Activated T-cell treated with anti-CD3 and anti-CD28 coated beads for 1 hour (primary cell): ENCODE data around the gene PRKCH.

Experiments
- DNase-seq: peaks from one replicate; pipeline ENCODE4 v3.0.0-alpha.2; 2020; ENCODE audit warnings: low read depth

PRKCH gene

DNA sequence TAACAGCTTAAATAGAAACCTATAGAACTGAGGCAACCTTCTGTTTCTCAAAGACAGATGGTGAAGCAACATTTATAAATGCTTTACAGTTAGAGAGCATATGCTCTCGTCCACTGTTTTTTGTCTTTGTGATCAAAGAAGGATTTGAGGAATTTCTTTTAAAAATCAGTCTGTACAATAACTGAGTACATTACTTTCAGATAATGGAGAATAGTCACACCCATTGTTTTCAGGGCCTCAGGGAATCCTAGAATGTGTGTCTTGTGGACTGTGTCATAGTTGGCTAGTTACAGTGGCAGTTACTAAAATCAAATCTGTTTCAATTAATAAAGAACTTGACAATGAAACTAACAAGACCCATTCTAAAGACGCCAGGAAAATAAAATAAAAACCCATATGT is 107.9 kb downstream of the PRKCH start:
- no peak for DNase-seq

DNA sequence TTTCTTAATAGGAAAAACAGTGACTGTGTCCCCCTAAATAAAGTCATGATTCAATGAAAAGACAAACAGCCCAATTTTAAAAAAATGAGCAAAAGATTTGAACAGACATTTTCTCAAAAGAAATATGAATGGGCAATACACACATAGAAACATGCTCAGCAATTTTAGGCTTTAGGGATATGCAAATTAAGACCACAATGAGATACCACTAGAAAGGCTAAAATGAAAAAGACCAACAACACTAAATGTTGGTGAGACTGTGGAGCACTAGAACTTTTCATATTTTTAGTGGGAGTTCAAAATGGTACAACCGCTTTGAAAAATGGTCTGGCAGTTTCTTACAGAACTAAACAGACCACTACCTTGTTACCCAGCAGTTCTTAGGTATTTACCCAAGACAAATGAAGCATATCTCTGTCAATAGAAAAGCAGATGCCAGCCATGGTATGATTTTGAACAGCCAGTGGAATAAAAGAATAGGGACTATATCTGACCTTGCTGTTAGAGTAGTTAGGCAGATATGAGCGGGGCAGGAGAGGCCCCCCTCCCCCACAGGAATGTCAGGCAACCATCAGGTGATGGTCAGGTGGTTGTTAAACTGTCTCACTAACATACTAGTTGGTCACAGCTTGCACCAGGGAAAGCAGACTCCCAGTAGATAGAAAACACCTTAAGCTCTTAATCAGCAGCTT is 108.8 kb downstream of the PRKCH start:
- no peak for DNase-seq

DNA sequence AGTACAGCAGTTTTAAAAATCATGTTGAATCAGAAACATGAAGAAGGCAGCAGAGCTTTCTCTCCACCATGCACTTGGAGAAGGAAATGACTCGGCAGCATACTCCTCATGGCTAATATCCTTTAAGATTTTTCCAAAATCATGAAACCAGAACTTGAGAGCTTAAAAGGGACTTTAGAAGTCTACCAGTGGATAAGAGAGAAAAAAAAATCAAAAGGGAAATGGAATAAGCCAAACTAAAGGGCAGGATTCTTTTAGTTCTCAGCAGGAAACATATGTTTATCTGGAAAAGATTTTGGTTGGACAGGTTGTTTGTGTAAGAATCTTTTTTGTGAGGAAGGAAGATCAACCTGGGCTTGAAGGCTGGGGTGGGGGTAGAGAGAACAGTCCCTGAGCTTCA is 111.8 kb downstream of the PRKCH start:
- no peak for DNase-seq

DNA sequence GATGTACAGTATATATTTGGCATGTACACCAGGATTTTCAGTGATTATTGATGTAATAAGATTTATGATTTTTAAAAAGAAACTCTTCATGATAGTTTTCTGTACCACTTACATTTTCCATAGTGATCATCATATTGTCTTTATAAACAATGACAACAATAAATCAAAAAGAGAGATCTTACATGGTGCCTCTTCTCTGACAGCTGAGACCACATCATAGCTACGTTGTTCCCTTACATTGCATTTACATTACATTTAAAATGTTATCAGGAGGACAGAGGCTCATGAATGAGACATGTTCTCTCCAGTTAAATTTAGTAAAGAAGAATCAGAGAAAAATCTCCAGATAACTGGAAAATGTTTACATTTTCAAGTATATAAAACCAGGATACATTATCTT is 112.4 kb downstream of the PRKCH start:
- DNase-seq: no peak

DNA sequence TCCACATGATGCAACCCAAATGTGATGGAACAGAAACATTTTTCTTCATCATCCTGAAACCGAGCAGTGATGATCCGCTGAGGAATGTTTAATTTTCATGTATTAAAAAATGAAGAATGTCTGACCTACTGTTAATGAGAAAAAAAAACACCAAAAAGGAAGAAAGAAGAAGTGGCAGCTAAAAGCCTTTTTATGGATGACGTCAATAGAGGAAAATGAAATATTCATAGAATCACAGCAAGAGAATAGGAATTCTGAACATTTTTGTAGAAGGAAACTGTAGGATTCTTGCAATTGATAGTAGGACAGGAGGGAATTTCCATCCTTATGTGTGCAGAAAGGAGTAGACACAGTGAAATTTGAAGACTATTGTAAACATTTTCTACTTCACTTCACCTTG is 112.9 kb downstream of the PRKCH start:
- DNase-seq: no peak

DNA sequence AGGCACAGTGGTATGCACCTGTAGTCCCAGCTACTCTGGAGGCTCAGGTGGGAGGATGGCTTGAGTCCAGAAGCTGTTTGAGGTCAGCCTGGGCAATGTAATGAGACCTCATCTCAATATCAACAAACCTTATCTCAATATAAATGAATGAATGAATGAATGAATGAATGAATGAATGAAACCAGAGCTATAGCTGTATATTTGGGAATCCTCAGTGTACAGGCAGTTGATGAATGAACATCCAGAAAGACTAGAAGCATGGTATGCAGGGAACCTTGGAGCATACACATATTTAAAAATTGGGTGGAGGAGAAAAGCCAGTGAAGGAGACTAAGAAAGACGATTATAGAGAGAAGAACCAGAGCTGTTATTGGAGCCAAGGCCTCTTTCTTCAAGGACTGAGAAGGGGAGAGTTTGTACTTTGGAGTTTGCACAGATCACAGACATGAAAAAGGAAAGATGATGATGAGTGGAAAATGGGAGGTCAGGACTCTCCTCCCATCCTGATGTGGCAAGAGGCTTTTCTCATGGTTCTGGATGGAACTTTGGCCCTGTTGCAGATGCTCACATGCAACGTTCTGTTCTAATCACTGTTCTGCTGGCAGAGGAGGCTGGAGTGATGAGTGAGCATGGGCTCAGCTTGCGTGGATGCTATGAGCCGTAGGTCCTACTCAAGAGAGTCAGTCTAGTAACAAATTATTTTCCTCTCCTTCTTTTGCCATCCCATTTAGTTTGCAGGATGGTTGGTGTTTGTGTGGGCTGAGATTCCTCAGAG is 114.4 kb downstream of the PRKCH start:
- no peak for DNase-seq

DNA sequence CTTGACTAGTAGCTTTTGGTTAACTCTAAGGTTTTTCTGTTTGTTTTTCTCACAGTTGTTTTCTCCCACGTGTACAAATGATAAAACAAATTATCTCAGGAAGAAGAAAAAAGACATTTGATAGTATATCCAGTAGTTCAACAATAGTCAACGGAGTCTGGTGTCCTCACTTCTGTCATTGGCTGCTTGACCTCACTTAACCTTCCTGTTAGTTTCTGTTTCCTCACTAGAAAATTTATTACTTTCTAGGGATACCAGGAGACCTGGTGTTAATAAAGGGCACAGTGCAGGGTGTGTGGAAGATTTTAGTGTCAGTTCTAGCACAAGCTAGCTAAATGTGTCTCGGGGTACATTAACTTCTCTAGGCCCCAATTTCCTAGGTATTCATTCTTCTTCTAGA is 116.0 kb downstream of the PRKCH start:
- DNase-seq: no peak

DNA sequence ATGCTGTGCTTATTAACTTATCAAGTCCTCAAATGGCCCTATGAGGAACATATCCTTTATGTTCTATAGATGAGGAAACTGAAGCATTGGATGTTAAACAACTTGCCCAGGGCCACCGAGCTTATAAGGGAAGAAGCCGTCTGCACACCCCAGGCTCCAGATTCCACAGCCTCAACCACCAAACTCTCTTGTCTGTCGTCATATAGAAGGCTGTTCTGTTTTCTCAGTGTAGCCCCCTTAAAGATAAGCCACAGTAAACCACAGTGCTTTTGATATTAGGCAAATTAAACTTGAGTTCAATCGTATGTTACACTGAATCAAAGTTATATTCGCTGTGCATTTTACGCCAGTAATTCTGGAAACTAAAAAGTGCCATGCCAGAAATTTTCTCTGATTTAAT is 116.7 kb downstream of the PRKCH start:
- no peak for DNase-seq

DNA sequence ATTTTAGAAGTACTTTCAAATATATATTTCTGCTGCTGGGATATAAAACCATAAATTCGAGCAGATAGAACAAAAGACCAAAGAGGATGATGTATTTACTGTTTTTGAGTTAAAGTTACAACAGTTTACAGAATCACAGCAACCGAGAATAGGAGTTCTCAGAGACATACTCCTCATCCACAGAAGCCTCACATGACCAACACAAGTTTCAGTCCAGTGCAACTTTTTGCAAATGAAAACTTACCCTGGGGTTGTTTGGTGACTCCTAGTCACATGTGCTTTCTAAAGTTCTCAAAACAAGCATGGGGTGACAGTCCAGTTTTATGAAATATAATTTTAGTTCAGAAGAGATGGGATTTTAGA is 117.1 kb downstream of the PRKCH start:
- no peak for DNase-seq

DNA sequence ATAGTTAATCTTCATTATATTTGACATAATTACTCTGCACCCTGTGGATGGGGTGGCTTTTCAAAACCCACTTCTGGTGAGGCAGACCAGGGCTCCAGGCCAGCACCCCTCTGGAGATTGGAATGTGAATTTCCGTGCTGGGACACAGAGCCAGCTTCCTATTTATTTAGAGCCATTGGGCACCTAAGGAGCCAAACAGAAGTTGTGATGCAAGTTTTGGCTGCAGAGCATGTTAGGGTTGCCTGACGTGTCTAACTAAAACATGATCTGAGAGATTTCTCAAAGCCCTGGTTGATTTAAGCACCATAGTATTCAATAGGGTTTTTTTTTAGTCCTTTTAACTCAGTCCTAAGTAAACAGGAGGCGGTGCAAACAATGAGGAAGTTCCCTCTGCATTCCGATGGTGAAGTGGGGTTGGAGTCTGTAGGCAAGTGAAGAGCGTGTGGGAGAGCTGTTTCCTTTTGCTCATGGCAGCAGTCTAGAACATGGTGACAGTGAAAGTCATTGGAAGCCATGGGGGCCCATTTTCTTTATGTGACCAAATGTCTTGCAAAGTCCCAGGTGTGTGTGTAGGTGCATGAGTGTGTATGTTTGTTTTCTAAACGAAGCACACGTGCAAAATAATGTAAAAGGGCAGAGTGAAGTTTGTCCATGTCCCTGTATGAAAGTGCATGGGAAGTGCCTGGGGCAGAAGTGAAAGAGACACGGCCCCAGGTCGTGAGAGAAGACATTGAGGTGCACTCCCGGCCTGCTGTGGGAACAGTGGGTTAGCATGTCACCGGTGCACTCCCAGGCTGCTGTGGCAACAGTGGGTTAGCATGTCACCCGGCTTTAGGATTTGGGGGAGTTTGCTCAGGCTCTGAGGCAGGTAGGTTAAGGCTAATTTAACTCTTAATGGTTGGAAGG is 117.7 kb downstream of the PRKCH start:
- no peak for DNase-seq

DNA sequence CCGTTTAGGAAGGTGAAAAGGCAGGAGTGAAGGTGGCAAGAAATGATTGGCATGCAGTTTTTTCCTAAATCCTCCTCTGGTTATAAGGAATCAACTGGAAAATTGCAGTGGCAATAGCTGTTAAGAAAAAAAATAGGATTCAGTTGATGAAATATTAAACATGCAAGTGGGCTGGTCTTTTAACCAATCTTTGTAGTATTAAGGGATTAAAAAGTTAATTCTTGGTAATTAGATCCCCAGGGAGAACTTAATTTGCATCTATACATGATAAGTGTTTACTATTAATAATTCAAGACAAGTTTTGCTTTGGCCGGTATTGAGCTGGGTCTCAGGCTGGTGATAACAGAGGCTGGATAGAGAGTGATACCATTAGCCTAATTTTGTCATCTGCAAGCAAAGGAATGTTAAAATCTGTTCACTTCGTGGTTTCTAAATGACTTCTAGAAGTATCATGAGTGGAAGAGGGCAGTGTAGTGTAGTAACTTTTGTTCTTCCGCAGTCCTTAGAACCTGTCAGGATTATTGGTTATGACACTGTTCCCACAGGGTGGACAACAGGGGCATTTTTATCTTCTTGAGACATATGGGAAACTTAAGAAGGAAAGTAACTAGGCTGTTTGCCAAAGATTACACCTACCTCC is 118.5 kb downstream of the PRKCH start:
- DNase-seq: no peak

DNA sequence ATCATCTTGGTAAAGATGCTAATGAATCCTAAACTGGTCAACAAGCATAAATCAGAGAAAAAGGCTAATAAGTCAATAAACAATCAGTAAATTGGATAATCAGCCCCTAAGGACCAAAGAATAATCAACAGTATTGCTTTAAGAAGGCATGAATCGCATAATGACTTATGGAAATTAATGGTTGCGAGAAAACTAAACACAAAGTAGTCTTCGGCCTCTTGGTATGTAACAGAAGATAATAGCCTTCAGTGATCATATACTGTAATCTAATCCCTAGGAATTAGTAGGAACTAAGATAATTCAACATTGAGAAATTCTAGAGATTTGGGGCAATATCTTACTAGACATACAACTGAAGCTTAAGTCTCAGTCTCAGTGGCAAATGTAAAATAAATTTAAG is 122.1 kb downstream of the PRKCH start:
- DNase-seq: no peak

DNA sequence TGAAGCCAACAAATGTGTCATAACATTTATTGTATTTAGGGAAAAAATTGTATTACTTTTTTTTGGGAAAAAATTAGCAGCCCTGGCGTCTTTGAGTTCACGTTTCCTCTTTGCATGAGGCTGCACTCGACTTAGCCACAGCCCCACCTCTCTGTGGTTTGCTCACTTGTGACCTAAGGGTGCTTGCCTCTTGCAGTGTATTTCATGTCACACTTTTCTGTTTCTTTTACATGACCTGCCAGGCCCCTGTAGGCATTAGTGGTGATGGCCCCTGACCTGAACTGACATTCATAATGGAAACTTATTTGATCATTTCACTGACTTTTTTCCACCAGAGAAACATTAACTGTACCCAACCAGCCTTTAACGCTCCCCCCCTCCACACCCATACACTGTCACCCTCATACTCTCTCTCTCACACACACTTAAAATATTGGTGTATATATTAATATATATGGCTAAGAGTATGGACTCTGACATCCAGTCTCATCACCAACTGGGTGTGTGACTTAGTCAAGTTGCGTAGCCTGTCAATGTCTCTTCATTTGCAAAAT is 122.9 kb downstream of the PRKCH start:
- peak; percentile 52 for DNase-seq

DNA sequence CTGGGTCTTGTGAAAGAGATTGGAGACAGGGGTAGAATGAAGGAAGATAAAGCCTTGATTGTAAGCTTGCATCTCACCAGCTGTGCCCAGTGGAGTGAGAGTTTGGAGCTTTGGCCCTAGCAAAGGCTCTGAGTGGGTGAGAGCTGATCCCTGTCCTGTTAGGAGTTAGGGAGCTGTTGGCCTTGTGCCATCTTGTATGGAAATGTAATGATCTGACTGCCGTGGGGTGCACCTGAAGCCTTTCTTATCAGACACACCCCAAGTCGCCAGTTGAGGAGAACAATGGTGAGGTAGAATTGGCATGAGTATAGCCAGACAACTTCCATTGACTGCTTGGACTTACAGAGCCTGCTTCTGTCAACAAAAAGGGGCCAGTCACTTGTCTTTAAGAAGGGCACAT is 130.1 kb downstream of the PRKCH start:
- no peak for DNase-seq

DNA sequence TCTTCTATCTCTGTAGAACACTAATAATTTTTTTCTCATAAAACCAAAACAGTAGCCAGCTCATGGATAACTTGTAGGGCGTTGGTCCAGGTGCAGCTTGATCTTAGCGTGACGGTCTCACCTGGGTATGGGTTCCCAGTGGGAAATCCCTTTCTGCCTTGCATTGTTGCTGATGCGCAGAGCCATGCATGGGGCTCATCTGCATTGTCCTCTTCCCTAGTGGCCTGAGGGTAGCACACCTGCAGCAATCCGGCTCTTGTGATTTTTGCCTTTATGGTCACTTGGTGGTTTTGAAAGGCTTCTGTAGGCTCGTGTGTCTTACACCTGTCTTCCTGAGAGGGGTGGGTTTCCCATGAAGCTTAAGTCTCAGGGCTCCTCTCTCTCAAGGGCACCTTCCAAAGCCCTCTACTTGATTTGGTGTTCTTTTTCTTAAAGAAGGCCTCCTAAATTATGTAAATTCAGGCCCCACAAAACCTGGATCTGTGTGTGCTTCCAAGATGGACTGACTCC is 130.6 kb downstream of the PRKCH start:
- DNase-seq: no peak

DNA sequence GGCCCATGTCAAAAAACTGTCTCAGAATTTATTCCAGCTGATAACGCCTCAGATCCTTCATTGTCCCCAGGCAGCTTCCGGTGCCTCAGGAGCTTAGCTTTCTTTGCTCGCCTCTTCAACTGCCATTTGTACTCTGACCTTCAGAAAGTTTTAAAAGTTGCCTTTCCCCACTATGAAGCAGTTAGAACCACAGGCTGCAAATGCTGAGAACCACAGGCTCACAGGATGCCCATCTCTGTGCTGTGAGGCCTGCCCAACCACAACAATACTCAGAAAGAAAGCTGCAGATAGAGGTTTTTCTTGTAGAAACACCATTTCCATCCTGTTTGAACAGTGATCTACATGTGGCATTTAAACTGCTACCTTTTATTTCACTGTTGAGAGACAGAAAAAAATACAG is 131.1 kb downstream of the PRKCH start:
- no peak for DNase-seq

DNA sequence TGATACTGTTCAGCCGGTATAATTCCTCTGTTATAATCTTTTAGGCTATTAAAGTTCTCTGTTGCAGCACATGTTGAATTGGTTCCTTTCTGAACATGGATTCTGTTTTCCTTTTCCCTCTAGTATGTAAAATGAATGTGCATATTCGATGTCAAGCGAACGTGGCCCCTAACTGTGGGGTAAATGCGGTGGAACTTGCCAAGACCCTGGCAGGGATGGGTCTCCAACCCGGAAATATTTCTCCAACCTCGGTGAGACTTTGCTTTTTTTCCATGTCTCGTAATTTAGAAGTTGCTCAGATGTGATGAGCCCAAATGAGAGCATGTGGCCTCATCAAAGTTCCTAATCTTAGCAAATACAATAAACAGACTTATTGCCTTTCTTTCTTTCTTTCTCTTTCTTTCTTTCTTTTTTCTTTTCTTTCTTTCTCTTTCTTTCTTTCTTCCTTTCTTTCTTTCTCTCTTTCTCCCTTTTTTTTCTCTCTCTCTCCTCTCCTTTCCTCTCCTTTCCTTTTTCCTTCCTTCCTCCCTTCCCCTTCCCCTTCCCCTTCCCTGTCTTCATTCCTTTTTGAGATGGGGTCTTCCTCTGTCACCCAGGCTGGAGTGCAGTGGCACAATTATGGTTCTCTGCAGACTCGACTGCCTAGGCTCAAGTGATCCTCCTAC is 131.9 kb downstream of the PRKCH start:
- no peak for DNase-seq

DNA sequence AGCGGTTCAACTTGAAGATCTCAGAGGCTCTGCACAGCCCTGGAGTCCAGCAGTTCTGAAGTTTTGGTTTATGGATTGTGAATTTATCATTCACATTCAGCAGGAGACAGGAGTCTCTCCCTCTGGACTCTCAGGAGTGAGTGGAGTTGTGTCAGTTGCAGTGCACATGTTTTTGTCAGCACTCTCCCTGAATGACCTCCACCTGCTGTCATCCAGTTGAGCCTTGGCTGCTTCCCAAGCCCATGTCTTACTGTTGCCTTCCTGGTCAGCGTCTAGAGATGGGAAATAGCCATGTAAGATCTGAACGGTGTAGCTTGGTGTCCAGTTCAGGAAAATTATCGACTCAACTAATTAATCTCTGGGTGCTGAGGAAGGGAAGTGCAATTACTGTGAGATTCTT is 133.2 kb downstream of the PRKCH start:
- no peak for DNase-seq

DNA sequence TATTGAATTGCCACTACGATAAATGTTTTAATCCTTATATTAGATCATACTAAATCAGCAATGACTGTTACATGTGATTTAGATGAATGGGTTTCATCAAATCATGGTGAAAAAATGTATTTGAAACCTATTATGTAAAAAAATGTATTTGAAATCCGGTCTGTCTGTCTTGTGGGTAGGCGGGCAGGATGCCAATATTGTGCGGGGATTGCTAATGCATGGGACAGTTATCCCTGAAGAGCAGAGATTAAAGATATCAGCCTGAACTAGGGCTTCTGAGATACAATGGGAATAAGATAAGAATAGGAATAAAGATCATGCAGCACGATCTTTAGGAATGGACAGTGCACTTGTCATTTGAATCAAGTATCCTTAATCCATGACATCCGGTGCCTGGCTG is 134.0 kb downstream of the PRKCH start:
- DNase-seq: no peak

DNA sequence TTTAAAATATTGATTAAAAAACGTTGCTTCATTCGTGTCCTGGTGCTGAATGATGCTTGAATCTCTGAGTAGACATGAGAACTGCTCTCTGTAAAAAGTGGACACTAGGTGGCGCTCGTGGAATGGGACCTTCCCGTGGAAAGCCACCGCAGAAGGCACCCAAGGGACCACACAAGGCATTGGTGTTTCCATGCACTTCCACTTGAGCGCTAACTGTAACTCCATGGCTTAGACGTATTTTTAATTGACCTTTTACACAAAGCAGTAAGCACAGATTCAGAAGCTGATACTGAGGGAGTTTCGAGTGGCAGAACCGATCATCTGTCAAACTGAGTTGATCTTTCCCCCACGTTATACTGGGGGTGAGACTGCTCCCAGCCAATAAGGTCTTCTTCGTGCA is 135.3 kb downstream of the PRKCH start:
- DNase-seq: peak; percentile 85

DNA sequence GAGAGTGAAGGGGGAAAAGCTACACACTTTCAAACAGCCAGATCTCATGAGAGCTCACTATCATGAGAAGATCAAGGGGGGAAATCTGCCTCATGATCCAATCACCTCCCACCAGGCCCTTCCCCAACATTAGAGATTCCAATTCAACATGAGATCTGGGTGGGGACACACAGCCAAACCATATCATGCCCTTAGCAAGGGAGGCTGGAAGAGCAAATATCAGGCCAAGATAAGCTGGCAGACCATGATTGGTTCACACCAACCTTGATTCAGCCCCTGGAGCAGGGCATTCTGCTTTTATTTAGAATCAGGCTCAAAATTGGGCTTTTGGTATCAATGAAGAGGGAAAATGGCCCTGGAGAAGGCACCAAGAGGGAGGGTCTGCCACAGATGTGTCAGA is 137.4 kb downstream of the PRKCH start:
- no peak for DNase-seq
